UCSD-AML1 (cell line): ENCODE results near the gene BANP.
"Not testable (repeated sequence)": the region's sequence is repeated elsewhere in the genome, so short reads cannot be mapped to it uniquely, and the experiment has no call there.

Source experiments
- DNase-seq: peaks from one replicate; lab custom pipeline; 2025; ENCODE audit not compliant: unreplicated experiment; lab: John Stamatoyannopoulos, UW

BANP gene

DNA sequence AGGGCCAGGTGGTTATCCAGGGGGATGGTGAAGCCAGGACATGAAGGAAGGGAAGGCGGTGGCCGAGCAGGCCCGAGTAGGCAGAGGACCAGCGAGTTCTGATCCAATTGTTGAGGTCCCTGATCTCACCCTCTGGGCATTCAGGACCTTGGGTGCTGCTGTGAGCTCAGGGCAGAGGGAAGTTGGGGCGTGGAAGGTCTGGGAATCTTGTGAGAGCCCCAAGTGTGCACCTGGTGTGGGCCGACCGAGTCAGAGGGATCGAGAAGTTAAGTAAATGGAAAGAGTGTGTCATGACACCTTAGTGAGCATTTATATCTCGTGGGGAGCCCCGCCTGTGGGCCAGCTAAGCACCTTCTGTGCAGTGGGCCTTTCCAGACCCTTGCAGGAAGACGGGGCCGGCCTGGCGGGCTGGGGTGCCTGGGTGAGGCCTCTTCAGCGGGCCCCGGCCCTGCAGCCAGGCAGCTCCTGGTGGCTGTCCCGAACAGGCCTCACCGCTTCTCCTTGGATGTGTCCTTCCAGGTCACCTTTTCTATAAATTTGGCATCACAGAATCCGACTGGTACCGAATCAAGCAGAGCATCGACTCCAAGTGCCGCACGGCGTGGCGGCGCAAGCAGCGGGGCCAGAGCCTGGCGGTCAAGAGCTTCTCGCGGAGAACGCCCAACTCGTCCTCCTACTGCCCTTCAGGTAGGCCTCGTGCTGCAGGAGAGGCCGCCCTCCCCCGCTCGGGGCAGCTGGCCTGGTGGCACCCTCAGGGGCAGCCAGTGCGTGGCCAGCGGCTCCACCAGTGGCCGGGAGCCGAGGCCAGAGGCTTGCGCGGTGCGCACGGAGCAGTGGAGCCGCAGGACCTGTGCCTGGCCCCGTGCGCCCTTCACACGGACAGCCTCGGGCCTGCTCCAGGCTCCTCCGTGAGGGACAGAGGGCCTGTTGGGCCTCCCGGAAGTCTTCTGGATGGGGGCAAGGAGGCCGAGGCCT is 76.0 kb downstream of the BANP start:
- no peak for DNase-seq

DNA sequence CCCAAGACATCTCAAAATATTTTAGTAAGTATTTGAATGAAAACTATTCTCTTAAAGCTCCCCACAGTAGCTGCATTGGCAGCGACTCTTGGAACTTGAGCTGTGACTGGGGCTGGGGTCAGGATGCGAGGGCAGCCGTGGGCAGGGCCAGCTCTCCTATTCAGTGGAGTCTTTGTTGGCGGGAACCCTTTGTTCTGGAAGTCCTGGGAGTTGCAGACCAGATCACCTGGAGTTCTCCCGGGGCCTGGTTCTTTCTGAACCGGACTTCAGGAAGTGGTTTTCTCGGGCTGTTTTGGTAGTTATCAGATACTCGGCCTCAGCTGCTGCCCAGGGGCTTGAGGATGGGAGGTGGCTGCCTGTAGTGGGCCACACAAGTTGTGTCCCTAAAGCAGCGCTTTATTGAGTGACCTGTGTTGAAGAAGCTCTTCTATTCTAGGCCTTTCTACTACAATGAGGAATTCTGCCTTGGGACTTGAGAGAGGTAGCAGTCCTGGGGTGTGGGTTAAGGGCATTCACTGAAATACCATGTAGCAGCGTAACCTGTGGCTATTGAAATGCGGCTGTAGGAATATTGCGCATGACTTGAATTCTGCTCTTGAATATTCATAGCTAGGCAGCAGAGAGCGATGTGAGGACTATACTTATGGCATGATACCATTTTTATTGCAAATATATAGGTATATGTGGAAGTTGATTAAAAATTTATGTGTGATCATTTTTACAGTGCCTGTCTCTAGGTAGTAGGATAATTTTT is 77.1 kb downstream of the BANP start:
- DNase-seq, result not testable (repeated sequence)

DNA sequence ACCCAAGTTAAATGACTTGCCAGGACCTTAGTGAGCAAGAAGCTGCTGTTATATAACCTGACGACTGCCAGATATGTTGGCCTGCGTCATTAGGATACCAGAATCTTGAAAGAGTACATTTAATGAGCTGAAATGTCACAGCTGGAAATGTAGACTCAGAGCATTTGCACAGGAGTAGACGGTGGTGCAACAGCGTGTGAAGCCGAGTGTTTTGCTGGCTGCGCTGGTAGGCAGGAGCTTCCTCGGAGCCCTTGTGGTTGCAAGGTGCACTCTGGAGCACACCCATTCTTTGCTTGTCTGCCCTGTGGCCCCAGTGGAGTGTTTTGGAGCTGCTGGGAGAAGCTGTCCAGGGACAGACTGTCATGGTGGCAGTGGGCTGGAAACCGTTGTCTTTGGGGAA is 79.3 kb downstream of the BANP start:
- DNase-seq, result no peak

DNA sequence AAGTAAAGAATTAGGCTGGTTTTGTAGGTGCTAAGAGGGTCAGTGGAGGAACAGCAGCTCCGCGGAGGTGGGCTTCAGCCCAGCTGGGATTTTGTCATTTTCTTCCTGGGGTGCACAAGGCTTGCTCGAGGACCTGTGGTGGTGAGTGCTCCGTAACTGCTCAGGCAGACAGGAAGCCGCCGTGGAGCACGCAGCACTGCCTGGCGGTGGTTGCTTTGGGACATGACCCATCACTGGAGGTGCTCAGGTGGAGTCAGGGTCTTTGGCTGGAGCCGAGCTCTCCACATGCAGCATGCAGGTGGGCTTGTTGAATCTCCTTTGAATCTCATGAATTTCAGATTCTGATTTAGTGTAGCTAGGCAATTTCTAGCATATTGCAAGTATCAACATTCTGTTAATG is 79.7 kb downstream of the BANP start:
- DNase-seq, result not testable (repeated sequence)

DNA sequence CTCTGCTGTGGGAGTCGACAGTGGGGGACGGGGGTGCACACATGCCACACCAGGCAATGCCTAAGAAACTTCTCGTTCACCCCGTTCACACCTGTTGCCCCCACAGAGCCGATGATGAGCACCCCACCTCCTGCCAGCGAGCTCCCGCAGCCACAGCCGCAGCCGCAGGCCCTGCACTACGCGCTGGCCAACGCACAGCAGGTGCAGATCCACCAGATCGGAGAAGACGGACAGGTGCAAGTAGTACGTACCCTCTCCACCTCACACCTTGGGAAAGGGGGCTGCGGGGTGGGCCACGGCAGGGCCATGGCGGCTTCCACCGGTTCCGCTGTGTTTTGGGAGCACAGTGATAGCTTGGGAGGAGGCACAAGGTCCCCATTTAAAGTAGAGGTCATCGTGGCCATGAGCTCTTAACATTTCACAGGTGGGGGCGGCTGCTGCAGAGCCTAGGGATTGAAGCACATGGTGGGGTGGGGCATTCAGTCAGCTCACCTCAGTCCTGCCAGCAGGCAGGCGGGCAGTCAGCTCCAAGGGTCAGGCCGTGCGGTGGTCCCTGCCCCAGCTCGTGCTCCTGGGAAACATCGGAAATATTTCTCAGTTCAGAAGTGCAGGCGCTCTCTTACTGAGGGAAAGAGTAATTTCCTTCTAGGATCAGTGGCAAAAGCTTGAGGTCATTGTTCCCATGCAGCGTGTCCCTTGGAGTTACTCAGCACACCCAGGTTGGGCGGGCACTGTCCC is 81.9 kb downstream of the BANP start:
- not testable (repeated sequence) for DNase-seq

DNA sequence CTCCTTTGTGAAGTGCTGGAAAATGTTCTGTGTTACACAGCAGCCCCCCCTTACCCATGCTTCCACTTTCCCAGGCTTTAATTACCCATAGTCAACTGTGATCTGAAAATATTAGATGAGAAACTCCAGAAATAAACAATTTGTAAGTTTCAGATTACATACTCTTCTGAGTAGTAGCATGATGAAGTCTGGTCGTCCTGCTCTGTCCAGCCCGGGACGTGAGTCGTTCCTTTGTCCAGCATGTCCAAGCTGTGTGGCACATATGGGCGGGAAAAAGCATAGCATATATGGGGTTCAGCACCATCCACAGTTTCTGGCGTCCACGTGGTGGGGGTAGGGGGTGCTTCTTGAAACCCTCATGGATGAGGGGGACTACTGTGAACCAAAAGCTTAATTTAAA is 83.5 kb downstream of the BANP start:
- no peak for DNase-seq

DNA sequence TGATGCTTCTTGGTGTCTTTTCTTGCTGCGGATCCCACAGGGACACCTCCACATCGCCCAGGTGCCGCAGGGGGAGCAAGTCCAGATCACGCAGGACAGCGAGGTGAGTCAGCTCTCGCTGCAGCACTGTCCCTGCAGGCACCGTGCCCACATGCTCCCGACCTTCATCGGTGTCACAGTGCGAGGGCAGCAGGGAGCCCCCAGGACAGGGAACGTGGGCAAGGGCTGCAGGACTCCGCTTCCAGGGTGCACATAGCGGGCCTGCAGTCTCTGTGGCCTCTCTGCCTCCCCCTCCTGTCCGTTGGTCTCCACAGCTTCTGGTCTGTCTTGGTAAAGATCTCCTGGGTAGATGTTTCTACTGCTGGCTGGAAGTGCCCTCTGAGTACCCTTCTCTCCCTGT is 84.1 kb downstream of the BANP start:
- no peak for DNase-seq

DNA sequence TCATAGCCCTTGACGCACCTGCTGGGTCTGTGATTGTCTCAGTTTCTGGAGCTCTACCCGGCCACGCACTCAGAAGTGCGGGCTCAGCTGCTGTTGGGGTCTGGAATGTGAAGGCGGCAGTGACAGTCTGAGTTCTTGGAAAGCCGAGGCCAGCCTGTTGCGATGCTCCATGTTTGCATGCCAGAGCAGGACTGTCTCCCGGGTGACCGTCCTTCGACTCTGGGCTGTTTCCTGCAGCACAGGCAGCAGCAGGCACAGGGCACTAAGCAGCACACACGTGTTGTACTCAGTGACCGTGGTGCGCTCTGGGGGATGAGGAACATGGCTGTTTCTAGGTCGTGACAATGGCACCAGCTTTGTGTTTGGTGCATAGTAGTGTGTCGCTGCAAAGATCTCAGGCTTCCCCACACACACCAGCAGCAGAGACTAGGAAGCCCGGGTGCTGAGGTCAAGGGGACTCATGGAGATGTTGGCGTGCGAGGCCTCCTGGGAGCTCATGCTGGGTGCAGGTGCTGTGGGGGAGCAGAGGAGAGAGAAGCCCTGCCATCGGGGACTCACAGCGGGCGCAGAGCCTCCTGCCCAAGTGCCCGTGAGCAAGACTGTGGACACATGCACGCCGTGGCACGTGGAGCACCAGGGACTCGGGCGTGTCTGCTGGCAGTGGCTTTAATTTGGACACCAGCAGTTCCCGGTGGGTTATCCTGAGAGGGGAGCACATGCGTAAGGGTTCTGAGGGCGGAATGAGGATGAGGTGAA is 84.8 kb downstream of the BANP start:
- DNase-seq, result not testable (repeated sequence)

DNA sequence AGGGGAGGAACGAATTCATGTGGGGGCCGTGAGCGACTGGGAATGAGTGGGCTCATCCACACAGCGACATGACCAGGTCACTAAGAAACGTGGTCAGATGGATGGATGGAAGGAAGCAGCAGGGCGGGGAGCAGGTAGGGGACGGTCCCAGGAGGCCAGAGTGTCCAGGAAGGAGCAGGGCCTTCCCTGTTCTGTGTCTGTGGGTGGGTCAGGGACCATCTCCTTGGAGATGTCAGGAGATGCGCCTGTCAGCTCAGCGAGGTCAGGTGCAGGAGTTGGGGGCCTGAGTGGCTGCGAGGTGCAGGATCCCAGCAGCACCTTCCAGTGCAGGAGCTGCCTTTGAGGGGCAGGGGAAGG is 85.4 kb downstream of the BANP start:
- DNase-seq, result not testable (repeated sequence)

DNA sequence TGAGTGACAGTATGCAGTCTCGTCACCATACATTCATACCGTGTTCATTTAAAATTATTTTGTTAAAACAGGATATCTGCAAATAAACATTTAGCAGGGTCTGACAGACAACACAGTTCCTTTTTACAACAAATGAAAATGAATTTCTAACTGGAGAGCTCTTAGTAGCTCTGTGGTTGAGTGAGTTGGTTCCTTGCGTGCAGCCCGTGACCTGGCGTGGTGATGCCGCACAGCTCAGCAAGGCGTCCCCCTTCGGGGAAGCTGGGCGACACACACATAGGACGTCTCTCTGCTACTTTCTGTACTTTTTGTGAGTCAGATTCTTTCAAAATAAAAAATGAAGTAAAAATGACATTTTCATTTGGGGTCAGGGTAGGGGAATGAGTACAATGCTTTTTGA is 86.1 kb downstream of the BANP start:
- not testable (repeated sequence) for DNase-seq

DNA sequence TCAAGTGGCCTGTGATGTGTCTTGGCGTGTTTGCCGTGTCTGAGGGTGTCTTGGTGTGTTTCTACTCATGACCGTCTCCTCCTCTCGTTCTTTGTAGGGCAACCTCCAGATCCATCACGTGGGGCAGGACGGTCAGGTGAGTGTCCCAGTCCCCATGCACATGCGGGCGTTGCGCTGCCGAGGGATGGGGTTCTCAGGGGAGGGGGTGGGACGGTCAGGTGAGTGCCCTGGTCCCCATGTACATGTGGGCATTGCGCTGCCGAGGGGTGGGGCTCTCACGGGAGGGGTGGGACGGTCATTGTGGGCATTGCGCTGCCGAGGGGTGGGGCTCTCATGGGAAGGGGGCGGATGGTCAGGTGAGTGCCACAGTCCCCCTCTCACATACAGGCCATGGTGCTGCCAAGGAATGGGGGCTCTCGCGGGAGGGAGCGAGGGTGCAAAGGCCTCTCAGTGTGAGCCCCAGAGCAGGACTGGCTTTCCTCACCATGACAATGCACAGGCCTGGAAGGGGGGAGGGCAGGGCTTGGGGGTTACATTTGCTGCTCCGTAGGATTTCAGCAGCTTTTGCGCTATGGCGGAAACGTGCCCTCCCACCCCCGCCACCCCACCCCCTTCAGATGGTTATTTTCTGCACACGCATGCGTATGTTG is 86.8 kb downstream of the BANP start:
- not testable (repeated sequence) for DNase-seq

DNA sequence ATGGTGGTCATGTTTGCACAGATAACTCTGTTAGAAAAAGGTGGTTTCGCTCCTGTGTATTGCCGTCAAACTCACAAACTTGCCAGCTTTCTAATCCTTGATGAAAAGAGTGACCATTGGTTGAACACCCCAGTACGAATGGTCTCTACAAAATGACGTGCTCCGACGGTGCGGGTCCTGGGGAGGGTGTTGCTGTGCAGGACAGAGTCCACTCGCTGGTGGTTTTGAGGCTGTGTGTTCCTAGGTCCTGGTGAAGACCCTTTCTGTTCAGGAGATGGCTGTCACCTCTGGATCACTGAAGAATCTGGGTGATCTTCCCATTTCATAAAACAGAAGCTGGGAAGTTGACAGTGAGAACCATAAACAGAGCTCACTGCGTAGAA is 87.3 kb downstream of the BANP start:
- not testable (repeated sequence) for DNase-seq

DNA sequence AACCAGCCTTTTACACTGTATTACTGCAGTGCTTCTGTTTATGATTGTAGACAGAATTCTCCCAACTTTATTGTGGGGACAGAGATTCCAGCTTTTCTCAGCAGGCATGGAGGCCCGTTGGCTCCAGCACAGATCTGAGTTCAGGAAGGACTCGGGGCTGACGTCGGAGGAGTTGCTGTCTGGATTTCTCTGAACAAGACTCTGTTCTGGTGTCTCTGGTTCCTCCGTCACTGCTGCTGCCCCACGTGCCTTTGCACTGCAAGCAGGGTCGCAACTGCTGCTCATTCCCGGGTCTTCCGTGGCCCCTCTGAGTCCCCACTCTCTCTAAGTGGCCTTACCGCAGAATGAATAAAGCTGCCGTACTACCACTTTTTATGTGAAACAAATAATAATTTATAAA is 88.4 kb downstream of the BANP start:
- no peak for DNase-seq

DNA sequence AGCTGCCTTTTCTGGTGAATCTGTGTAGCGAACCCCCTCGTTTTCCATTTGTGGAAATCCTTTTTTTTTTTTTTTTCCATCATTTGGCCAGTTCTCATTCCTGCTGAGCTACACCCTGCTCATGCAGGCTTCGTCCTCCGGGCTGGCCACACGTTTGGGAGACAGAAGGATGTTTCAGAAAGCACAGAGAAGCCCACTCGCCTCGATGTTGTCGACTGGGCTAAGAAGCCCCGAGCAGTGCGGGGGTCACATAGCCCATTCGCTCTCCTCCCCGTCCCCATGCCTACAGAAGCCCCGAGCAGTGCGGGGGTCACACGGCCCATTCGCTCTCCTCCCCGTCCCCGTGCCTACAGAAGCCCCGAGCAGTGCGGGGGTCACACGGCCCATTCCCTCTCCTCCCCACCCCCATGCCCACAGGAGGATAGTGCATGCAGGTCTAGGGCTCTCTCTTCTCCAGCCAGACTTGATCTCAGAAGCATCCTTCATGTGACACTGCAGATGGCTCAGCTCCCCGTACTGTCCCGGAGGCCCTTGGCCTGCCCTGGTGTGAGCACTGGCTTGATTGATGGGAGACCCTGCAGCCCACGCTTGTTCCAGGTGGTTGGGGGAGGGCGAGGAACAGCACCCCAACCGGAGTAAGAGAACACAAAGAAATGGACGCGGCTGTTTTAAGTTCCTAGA is 89.1 kb downstream of the BANP start:
- DNase-seq, result not testable (repeated sequence)

DNA sequence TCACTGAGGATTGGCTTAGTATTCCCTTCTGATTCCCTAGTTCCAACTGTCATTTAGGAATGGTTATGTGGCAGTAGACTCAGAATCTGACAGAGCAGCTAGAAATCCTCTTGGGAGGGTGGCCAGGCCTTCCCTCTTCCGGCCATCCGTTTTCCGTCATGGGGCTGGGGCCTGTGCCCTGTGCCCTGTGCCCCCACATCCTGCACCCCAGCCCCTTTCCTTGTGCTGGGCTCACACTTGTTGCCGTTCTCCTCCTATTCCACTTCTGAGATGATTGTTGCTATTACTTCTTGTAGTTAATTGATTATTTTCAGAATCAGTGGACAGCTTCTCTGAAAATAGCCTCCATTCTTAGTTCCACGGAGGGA is 89.6 kb downstream of the BANP start:
- DNase-seq, result not testable (repeated sequence)

DNA sequence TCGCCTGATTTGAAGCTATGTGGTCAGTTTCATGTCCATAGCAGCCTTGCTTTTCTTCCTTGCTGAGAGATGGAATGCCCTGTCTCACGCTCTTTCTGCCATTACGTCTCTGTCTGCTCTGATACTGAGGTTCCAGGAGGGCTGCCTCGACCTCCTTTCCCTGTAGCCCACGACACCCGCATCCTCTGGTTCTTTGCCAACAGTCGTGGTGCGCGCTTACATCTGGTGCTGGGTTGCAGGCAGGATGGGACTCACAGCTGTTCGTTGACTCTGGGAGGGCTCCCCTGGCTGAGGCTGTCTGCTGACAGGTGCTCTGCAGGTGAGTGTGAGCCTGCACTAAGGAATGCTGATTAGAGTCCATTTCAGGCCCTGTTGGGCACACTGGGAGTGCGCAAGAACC is 90.3 kb downstream of the BANP start:
- not testable (repeated sequence) for DNase-seq

DNA sequence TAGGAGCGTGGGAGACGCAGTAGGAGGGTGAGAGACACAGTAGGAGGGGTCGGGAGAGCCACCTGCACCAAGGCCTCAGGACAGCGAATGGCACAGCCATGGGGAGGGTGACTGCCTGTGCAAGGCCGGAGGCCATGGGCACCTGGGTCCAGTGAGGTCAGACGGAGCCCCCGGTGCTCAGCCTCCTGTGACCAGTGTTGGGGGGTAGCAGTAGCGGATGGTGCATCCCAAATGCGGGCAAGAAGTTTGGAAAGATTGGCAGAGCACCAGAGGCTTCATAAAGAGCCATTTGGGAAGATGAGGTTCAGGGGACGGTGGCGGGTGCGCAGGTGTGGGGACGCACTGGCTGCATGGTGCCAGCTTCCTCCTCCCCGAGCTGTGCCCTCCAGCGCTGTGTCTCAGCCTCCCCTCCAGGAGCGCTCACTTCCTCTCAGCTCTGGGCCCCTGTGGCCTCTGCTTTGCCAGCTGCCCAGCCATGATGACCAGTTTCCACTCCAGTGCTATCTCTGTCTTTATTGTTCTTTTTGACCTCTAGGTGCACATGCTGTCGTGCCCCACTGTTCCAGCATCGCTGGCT is 90.8 kb downstream of the BANP start:
- DNase-seq, result not testable (repeated sequence)

DNA sequence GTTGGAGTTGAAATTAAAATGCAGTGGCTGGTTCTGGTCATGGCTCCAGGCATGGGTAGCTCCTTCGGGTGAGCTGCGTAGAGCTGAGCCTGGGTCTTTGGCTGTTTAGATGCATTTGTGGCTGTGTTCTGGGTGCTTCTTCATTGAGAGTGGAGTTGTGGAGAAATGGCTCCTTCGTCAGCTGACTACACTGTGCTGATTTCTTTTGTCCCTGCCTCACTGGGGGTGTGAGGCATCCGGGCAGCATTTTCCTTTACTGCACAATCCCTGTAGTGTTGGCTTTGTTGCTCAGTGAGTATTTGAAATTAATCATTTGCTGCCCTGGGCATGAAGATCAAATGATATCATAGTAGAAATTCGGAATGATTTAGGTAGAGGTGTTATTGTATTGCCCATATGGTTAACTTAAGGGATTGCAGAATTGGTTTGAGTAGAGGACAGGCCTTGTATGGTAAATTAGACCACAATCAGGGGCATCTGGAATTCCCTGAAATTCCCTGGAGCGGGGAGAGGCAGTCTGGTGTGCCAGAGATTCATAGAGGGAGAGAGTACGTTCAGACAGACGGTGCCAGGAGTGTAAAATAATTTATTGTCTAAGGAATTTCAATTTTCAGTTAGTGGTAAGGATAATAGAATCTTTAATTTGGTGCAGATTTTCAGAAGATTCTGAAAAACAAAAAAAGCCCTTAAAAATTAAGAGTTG is 92.1 kb downstream of the BANP start:
- DNase-seq, result not testable (repeated sequence)

DNA sequence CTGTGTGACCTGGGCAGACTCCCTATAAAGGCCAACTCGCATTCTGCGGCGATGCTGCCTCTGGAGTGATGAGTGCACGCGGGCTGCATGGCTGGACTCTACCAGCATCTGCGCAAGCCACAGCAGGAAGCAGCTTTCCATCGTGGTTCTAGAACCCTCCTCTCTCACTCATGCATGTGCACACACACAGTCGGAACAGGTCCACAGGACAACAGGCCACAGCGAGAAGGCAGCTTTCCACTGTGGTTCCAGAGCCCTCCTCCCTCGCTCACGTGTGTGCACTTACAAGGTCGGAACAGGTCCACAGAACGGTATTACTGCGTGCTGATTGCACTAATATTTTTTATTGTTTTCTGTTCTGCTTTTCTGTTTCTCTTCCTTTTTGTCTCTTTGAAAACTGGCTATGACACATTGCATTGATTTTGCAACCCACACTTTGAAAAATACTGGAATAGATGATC is 92.9 kb downstream of the BANP start:
- not testable (repeated sequence) for DNase-seq
